Measurements from ENCODE around the gene CETN1.

Gene CETN1

DNA sequence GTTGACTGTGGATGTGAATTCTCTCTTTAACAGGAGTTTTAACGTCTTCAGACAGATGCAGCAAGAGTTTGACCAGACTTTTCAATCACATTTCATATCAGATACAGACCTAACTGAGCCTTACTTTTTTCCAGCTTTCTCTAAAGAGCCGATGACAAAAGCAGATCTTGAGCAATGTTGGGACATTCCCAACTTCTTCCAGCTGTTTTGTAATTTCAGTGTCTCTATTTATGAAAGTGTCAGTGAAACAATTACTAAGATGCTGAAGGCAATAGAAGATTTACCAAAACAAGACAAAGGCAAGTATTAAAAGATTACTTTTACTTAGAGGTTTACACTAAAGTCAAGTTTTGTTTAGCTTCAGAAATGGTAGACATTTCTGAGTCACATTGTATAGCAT lies 47.1 kb downstream of the CETN1 start:
- DNase-seq: no peak

DNA sequence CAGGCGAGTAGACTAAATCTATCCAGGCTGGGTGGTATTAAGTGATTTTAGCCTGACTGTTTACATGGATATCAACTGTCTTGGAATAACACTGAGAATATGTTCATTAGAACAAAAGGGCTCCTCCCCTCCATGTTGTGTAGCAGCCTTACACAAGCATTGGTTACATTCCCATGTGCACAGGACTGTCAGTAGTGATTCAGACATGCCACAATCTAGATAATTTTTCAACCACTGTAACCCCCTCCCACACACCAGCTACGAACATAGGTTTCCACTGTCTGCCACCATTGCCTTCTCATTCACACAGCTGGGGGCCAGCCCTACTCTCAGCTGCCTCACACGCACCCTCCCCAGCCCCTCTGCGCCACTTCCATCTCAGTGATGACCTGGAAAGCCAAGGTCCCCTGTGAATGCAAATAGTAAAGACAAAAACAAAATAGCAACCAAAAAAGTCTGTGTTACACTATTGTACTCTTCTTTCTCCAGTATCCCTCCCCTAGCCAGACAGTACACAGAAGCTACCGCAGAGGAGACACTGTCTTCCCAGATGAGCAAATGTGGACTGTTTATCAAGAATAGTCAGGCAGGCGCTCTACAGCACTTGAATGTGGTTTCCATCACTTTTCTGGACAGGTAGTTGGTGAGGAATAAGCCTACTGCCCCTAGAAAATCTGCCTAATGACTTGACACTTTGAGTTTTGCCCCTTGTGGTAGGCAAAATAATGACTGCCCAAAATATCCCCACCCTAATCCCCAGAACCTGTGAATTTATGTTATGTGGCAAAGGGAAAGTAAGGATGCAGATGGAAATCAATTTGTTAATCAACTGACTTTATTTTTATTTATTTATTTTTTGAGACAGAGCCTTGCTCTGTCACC lies 49.3 kb downstream of the CETN1 start:
- DNase-seq: no peak

DNA sequence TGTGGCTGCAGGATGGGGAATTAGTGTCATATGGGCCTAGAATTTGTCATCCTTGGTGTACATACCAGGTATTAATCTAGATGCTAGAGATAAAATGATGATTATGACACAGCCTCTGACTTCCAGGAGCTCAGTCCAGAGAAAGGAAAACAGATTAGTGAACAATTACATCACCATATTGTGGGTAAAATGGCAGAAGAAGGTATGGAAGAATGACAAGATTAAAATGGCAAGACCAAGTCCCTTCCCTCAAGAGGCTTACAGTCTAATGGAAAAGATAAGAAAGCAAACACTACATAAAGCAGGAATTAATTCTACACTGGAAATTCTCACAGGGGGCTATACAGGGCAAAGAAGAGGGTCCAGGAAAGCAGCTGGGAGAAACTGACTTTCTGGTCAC lies 51.4 kb downstream of the CETN1 start:
- DNase-seq: no peak

Measured in NCI-H1105 (cell line).